HepG2 (cell line): ENCODE data around the gene DLX1. TPM values are rescaled to one million over a fixed set of nuclear protein-coding genes. Genes with fewer than 3 reads are reported as not detected.

Experiments used
- CEBPG ChIP-seq: IDR thresholded peaks from 2 replicates; pipeline ENCODE4 v1.6.1; 2016
- HNRNPUL1 ChIP-seq: fragments of 200-400 bp; formaldehyde crosslinking; IDR thresholded peaks from 2 replicates; pipeline ENCODE4 v1.6.1; 2017; ENCODE audit warnings: low read depth, mild to moderate bottlenecking, low read length, moderate library complexity
- KDM2A ChIP-seq: sonication (generic); formaldehyde crosslinking; IDR thresholded peaks from 2 replicates; pipeline ENCODE4 v1.4.0; 2020; ENCODE audit warnings: low read depth, missing genetic modification reagents, borderline replicate concordance
- KDM4B ChIP-seq: sonication (generic); formaldehyde crosslinking; IDR thresholded peaks from 2 replicates; pipeline ENCODE4 v1.4.0; 2020; ENCODE audit warnings: missing genetic modification reagents
- RBM39 ChIP-seq: fragments of 200-400 bp; formaldehyde crosslinking; IDR thresholded peaks from one replicate; pipeline ENCODE4 v1.6.1; 2018; ENCODE audit warnings: antibody characterized with exemption, mild to moderate bottlenecking, low read depth, low read length; ENCODE audit not compliant: poor library complexity, severe bottlenecking
- RXRB ChIP-seq: IDR thresholded peaks from 2 replicates; pipeline ENCODE4 v1.6.1; 2016; ENCODE audit warnings: borderline replicate concordance, missing genetic modification reagents, missing compliant biosample characterization
- SCMH1 ChIP-seq: sonication (generic); formaldehyde crosslinking; IDR thresholded peaks from 2 replicates; pipeline ENCODE4 v1.9.0; 2021; ENCODE audit warnings: missing genetic modification reagents, mild to moderate bottlenecking, borderline replicate concordance
- SPEN ChIP-seq: sonication (generic); formaldehyde crosslinking; IDR thresholded peaks from 2 replicates; pipeline ENCODE4 v1.5.1; 2020; ENCODE audit warnings: low read depth, mild to moderate bottlenecking, missing genetic modification reagents
- ZBTB7B ChIP-seq: sonication (generic); formaldehyde crosslinking; IDR thresholded peaks from 2 replicates; pipeline ENCODE4 v1.4.0; 2020; ENCODE audit warnings: missing genetic modification reagents
- ZFY ChIP-seq: sonication (generic); formaldehyde crosslinking; IDR thresholded peaks from 2 replicates; pipeline ENCODE4 v1.4.0; 2020; ENCODE audit warnings: missing genetic modification reagents
- ZNF629 ChIP-seq: sonication (generic); formaldehyde crosslinking; conservative IDR thresholded peaks from 2 replicates; pipeline ENCODE4 v1.5.0; 2020; ENCODE audit warnings: missing genetic modification reagents
- polyA plus RNA-seq, 8 experiments: library from polyadenylated mRNA; depleted of rRNA in 3 of 8; stranded (reverse) in 7 of 8; unstranded in 1 of 8; fragments of >200 nt; fragmentation: Illumina TruSeq in 4 of 8; extraction: Trizol in 4 of 8; gene quantifications; 2 replicates each; pipeline versions ENCODE4 v1.2.1 to v1.2.3, GENCODE V29; 2011 to 2016; ENCODE audit warnings: low read depth in 4 of 8, missing spikeins in 1 of 8, mixed read lengths in 1 of 8; ENCODE audit not compliant: insufficient read depth in 1 of 8
- total RNA-seq, 5 experiments: library from RNA; depleted of rRNA; stranded (reverse); fragments of >200 nt; fragmentation: Illumina TruSeq; extraction: Trizol; gene quantifications; 2 replicates each; pipeline ENCODE4 v1.2.3, GENCODE V29; 2016; ENCODE audit warnings: low read depth in 1 of 5
- TF ChIP-seq, protein P1 (sequence below), 2 experiments: fragments of 450-650 bp in 1 of 2; sonication (generic) in 1 of 2; formaldehyde crosslinking; IDR thresholded peaks; 2 replicates each; pipeline versions ENCODE4 v1.5.0 to v1.8.0; 2020 to 2022; ENCODE audit warnings: mild to moderate bottlenecking in 1 of 2, missing genetic modification reagents in 1 of 2
- TF ChIP-seq, protein P2 (sequence below): sonication (generic); formaldehyde crosslinking; IDR thresholded peaks from 2 replicates; pipeline ENCODE4 v1.5.0; 2020; ENCODE audit warnings: mild to moderate bottlenecking, missing genetic modification reagents
- TF ChIP-seq, protein P3 (sequence below): sonication (generic); formaldehyde crosslinking; IDR thresholded peaks from 2 replicates; pipeline ENCODE4 v1.5.0; 2020; ENCODE audit warnings: mild to moderate bottlenecking, missing genetic modification reagents
- TF ChIP-seq, protein P4 (sequence below): sonication (generic); formaldehyde crosslinking; IDR thresholded peaks from 2 replicates; pipeline ENCODE4 v1.5.0; 2020; ENCODE audit warnings: missing genetic modification reagents
- TF ChIP-seq, protein P5 (sequence below), 2 experiments: sonication (generic) in 1 of 2; formaldehyde crosslinking in 1 of 2; IDR thresholded peaks; 2 replicates each; pipeline versions ENCODE4 v1.5.1 to v1.6.1; 2011 to 2020; ENCODE audit warnings: borderline replicate concordance in 1 of 2, low read depth in 1 of 2, low read length in 1 of 2, mild to moderate bottlenecking in 1 of 2, missing genetic modification reagents in 1 of 2, moderate library complexity in 1 of 2
- TF ChIP-seq, protein P6 (sequence below): sonication (generic); formaldehyde crosslinking; IDR thresholded peaks from 2 replicates; pipeline ENCODE4 v1.8.1; 2023; ENCODE audit warnings: mild to moderate bottlenecking, missing genetic modification reagents, borderline replicate concordance

The DLX1 gene
- total and polyA plus RNA-seq, 2 of the 13 experiments (the other 11 are each of a cell fraction or from before 2014, with no cell fraction given): 0.18 to 0.86 TPM

DNA sequence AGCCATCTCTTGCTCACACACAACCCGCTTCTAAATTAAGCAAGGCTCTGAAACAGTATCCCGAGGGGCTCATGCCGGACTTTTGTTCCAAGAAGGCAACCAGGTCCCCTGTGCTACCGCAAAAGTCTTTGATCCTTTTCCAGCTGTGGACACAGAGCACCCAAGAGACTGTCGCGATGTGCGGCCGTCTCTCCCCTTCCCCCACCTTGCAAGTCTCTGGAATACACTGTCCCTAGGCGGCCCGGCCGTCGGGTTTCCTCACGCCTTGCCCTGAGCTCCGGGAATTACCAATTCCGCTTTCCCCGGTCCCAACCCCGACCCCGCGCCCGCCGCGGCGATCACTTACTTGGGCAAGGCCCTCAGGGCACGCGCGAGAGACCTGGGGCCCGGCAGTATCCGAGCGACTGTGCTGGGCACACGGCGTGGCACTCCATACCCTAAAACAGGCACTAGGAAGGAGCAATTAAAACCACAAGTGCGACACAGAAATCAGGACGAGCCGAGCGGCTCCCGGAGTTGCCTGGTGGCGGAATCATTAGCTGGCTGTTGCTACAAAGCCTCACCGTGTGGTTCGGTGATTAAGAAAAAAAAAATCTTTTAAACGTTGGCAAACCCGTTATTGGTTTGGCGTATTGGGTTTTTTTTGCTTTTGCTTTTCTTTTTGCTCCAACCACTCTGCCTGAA, 2.2 kb upstream of the DLX1 start (continued):
- no peak for TF ChIP-seq RXRB (CRISPR knock-in tag)
- no peak for TF ChIP-seq KDM4B
- TF ChIP-seq, protein P1, sequence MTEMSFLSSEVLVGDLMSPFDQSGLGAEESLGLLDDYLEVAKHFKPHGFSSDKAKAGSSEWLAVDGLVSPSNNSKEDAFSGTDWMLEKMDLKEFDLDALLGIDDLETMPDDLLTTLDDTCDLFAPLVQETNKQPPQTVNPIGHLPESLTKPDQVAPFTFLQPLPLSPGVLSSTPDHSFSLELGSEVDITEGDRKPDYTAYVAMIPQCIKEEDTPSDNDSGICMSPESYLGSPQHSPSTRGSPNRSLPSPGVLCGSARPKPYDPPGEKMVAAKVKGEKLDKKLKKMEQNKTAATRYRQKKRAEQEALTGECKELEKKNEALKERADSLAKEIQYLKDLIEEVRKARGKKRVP (CRISPR knock-in tag; IDR thresholded peaks at IDR 0.05): no peak
- no peak for TF ChIP-seq ZNF629 (CRISPR knock-in tag)
- TF ChIP-seq, protein P2, sequence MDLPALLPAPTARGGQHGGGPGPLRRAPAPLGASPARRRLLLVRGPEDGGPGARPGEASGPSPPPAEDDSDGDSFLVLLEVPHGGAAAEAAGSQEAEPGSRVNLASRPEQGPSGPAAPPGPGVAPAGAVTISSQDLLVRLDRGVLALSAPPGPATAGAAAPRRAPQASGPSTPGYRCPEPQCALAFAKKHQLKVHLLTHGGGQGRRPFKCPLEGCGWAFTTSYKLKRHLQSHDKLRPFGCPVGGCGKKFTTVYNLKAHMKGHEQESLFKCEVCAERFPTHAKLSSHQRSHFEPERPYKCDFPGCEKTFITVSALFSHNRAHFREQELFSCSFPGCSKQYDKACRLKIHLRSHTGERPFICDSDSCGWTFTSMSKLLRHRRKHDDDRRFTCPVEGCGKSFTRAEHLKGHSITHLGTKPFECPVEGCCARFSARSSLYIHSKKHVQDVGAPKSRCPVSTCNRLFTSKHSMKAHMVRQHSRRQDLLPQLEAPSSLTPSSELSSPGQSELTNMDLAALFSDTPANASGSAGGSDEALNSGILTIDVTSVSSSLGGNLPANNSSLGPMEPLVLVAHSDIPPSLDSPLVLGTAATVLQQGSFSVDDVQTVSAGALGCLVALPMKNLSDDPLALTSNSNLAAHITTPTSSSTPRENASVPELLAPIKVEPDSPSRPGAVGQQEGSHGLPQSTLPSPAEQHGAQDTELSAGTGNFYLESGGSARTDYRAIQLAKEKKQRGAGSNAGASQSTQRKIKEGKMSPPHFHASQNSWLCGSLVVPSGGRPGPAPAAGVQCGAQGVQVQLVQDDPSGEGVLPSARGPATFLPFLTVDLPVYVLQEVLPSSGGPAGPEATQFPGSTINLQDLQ (CRISPR knock-in tag): no peak
- no peak for TF ChIP-seq HNRNPUL1
- TF ChIP-seq, protein P3, sequence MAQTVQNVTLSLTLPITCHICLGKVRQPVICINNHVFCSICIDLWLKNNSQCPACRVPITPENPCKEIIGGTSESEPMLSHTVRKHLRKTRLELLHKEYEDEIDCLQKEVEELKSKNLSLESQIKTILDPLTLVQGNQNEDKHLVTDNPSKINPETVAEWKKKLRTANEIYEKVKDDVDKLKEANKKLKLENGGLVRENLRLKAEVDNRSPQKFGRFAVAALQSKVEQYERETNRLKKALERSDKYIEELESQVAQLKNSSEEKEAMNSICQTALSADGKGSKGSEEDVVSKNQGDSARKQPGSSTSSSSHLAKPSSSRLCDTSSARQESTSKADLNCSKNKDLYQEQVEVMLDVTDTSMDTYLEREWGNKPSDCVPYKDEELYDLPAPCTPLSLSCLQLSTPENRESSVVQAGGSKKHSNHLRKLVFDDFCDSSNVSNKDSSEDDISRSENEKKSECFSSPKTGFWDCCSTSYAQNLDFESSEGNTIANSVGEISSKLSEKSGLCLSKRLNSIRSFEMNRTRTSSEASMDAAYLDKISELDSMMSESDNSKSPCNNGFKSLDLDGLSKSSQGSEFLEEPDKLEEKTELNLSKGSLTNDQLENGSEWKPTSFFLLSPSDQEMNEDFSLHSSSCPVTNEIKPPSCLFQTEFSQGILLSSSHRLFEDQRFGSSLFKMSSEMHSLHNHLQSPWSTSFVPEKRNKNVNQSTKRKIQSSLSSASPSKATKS (CRISPR knock-in tag): no peak
- TF ChIP-seq CEBPG (CRISPR knock-in tag): no peak
- no peak for TF ChIP-seq SCMH1
- peak; percentile 74; the same call in 1 of the 2 replicates for TF ChIP-seq KDM2A (CRISPR knock-in tag)
- TF ChIP-seq, protein P4, sequence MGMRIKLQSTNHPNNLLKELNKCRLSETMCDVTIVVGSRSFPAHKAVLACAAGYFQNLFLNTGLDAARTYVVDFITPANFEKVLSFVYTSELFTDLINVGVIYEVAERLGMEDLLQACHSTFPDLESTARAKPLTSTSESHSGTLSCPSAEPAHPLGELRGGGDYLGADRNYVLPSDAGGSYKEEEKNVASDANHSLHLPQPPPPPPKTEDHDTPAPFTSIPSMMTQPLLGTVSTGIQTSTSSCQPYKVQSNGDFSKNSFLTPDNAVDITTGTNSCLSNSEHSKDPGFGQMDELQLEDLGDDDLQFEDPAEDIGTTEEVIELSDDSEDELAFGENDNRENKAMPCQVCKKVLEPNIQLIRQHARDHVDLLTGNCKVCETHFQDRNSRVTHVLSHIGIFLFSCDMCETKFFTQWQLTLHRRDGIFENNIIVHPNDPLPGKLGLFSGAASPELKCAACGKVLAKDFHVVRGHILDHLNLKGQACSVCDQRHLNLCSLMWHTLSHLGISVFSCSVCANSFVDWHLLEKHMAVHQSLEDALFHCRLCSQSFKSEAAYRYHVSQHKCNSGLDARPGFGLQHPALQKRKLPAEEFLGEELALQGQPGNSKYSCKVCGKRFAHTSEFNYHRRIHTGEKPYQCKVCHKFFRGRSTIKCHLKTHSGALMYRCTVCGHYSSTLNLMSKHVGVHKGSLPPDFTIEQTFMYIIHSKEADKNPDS (CRISPR knock-in tag): no peak
- TF ChIP-seq ZBTB7B (CRISPR knock-in tag): no peak
- 0 out of 2 replicates have a peak, but pooled peaks have one; percentile 32 for TF ChIP-seq ZFY (CRISPR knock-in tag)
- 0 out of 2 replicates have a peak, but pooled peaks have one; percentile 25 for TF ChIP-seq SPEN (CRISPR knock-in tag)
- no peak for TF ChIP-seq RBM39
- TF ChIP-seq, protein P5, sequence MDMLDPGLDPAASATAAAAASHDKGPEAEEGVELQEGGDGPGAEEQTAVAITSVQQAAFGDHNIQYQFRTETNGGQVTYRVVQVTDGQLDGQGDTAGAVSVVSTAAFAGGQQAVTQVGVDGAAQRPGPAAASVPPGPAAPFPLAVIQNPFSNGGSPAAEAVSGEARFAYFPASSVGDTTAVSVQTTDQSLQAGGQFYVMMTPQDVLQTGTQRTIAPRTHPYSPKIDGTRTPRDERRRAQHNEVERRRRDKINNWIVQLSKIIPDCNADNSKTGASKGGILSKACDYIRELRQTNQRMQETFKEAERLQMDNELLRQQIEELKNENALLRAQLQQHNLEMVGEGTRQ (IDR thresholded peaks at IDR 0.05; ENCODE audit: low read depth, low read length): no peak
- TF ChIP-seq, protein P5 (CRISPR knock-in tag; IDR thresholded peaks at IDR 0.05; ENCODE audit: borderline replicate concordance): no peak
- TF ChIP-seq, protein P6, sequence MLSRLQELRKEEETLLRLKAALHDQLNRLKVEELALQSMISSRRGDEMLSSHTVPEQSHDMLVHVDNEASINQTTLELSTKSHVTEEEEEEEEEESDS (CRISPR knock-in tag): no peak
